CD4-positive, alpha-beta T cell (primary cell): ENCODE data around the gene IFNGR1. TPM values are rescaled to one million over a fixed set of nuclear protein-coding genes. Genes with fewer than 3 reads are reported as not detected.
"Not testable (repeated sequence)": the region's sequence is repeated elsewhere in the genome, so short reads cannot be mapped to it uniquely, and the experiment has no call there.

Experiments
- ATAC-seq: fragments of 200-7000 bp; cut with Tn5 transposase; one replicate; pipeline ENCODE4 v1.10.0; 2022; ENCODE audit warnings: mild to moderate bottlenecking; ENCODE audit not compliant: poor library complexity
- CTCF ChIA-PET: fragments of 350-600 bp; sonication (Branson Sonifier 250); formaldehyde crosslinking; loops from one replicate; lab custom pipeline; 2021; ENCODE audit warnings: antibody characterized with exemption, inconsistent platforms; lab: Charles Lee
- POLR2A ChIA-PET: fragments of 350-600 bp; sonication (Branson Sonifier 250); formaldehyde crosslinking; loops from one replicate; lab custom pipeline; 2021; ENCODE audit warnings: antibody characterized with exemption, inconsistent platforms; lab: Charles Lee
- DNase-seq, 14 experiments: peaks; one replicate each; pipeline ENCODE4 v3.0.0-alpha.2; 2013 to 2020; ENCODE audit warnings: mixed read lengths in 2 of 14
- H3K27ac ChIP-seq, 2 donors: one replicate each; pipeline versions ENCODE4 v1.5.1 to v1.7.0; 2013; ENCODE audit warnings: low read length in 2 of 2, low read depth in 1 of 2, mild to moderate bottlenecking in 1 of 2
- H3K27me3 ChIP-seq, 2 experiments: 1 replicate in 1 of 2; 2 replicates in 1 of 2; pipeline versions ENCODE4 v1.6.1 to v1.7.0; 2013; ENCODE audit warnings: low read length in 2 of 2, control low read depth in 1 of 2, mild to moderate bottlenecking in 1 of 2, moderate library complexity in 1 of 2; ENCODE audit not compliant: insufficient read depth in 2 of 2, control insufficient read depth in 1 of 2
- H3K36me3 ChIP-seq: one replicate; pipeline ENCODE4 v1.6.1; 2013; ENCODE audit warnings: low read length, control low read depth; ENCODE audit not compliant: insufficient read depth
- H3K4me1 ChIP-seq: one replicate; pipeline ENCODE4 v1.6.1; 2013; ENCODE audit warnings: low read length, control low read depth; ENCODE audit not compliant: insufficient read depth
- H3K4me3 ChIP-seq: one replicate; pipeline ENCODE4 v1.5.1; 2013; ENCODE audit warnings: mild to moderate bottlenecking, low read length, moderate library complexity
- H3K9me3 ChIP-seq, 2 experiments: 1 replicate in 1 of 2; 2 replicates in 1 of 2; pipeline versions ENCODE4 v1.6.1 to v1.7.0; 2013; ENCODE audit warnings: low read length in 2 of 2, mild to moderate bottlenecking in 2 of 2, control low read depth in 1 of 2, moderate library complexity in 1 of 2; ENCODE audit not compliant: control insufficient read depth in 1 of 2, insufficient read depth in 1 of 2
- H3K27ac Mint-ChIP-seq: one replicate; pipeline ENCODE4 v1.8.0; 2020; ENCODE audit warnings: mixed read lengths
- H3K27me3 Mint-ChIP-seq: one replicate; pipeline ENCODE4 v1.8.0; 2021; ENCODE audit warnings: mixed read lengths
- H3K36me3 Mint-ChIP-seq: one replicate; pipeline ENCODE4 v1.8.0; 2021; ENCODE audit warnings: low read depth, mixed read lengths
- H3K4me1 Mint-ChIP-seq: one replicate; pipeline ENCODE4 v1.8.0; 2021; ENCODE audit warnings: low read depth, mixed read lengths
- H3K4me3 Mint-ChIP-seq: one replicate; pipeline ENCODE4 v1.8.0; 2020; ENCODE audit warnings: mild to moderate bottlenecking, mixed read lengths
- H3K9me3 Mint-ChIP-seq: one replicate; pipeline ENCODE4 v1.8.0; 2020; ENCODE audit warnings: mixed read lengths
- CTCF ChIP-seq: fragments of 200-600 bp; IDR thresholded peaks from one replicate; pipeline ENCODE4 v1.8.0; 2022; ENCODE audit warnings: antibody characterized with exemption, mild to moderate bottlenecking
- intact Hi-C, 2 experiments: fragments of 100-400 bp; cut with DNase I in 1 of 2; cut with micrococcal nuclease in 1 of 2; formaldehyde crosslinking; loops; one replicate each; pipeline versions ENCODE4 v1.15.1 to v1.9.0; 2023 to 2025; cut with DNase I, micrococcal nuclease
- total RNA-seq, 174 experiments: library from RNA in 2 of 174; stranded (reverse) in 2 of 174; gene quantifications; one replicate each; pipeline ENCODE4 v1.2.3 and lab custom pipeline; 2021 to 2026

Gene IFNGR1
- total RNA-seq, 2 experiments from 2014 or later = 81.7 to 84.3 TPM

- Mint-ChIP-seq H3K27ac (no peak overlapping the region), H3K9me3 (peaks cover 18% of the 10 kb centered on the region), H3K36me3 (peaks cover 8% of the 10 kb centered on the region), H3K27me3 (peaks cover 9% of the 10 kb centered on the region), H3K4me3 (no peak overlapping the region), H3K4me1 (peaks cover 14% of the 10 kb centered on the region)
- Histone ChIP-seq H3K27ac (no peak overlapping the region), H3K27me3 (peaks cover 0 to 4% of the 10 kb centered on the region in 2 experiments), H3K4me3 (no peak overlapping the region), H3K9me3 (peaks cover 9 to 18% of the 10 kb centered on the region in 2 experiments), H3K36me3 (no peaks in the 10 kb centered on the region), H3K4me1 (peaks cover 6% of the 10 kb centered on the region)
- CTCF ChIA-PET = no interaction called here
- DNase-seq = peak in 3 of 14 experiments; percentile 36 to 57 (median 49)
- intact Hi-C loops = no loop called here
- POLR2A ChIA-PET = no interaction called here
- no peak for TF ChIP-seq CTCF
- ATAC-seq = no peak
Observed at GRCh38 chr6:137258170-137258569, 39.0 kb upstream of the IFNGR1 start.

GRCh38 chr6:137256350-137257103 is 37.3 kb upstream of the IFNGR1 start:
- H3K9me3 Mint-ChIP-seq = peaks cover 19% of the 10 kb centered on the region
- Histone ChIP-seq H3K27me3 (peaks cover 0 to 4% of the 10 kb centered on the region in 2 experiments), H3K27ac (no peak overlapping the region), H3K9me3 (peaks cover 9 to 18% of the 10 kb centered on the region in 2 experiments), H3K4me3 (no peak overlapping the region), H3K36me3 (no peaks in the 10 kb centered on the region), H3K4me1 (peaks cover 6% of the 10 kb centered on the region)
- peaks cover 6% of the 10 kb centered on the region for H3K4me1 Mint-ChIP-seq
- peaks cover 4% of the 10 kb centered on the region for H3K27me3 Mint-ChIP-seq
- ChIA-PET CTCF (no interaction called here), POLR2A (no interaction called here)
- intact Hi-C loops = no loop called here
- no peak overlapping the region for H3K27ac Mint-ChIP-seq
- no peak for TF ChIP-seq CTCF
- peaks cover 9% of the 10 kb centered on the region for H3K36me3 Mint-ChIP-seq
- no peak overlapping the region for H3K4me3 Mint-ChIP-seq
- ATAC-seq (no peak), DNase-seq (no peak)

GRCh38 chr6:137254966-137255365 is 35.8 kb upstream of the IFNGR1 start:
- Histone ChIP-seq H3K9me3 (peaks cover 9 to 18% of the 10 kb centered on the region in 2 experiments), H3K4me1 (no peaks in the 10 kb centered on the region), H3K27me3 (peaks cover 0 to 4% of the 10 kb centered on the region in 2 experiments), H3K4me3 (no peak overlapping the region), H3K27ac (no peak overlapping the region), H3K36me3 (no peaks in the 10 kb centered on the region)
- H3K36me3 Mint-ChIP-seq = peaks cover 9% of the 10 kb centered on the region
- ChIA-PET POLR2A (no interaction called here), CTCF (no interaction called here)
- intact Hi-C loops = no loop called here
- H3K4me1 Mint-ChIP-seq = no peaks in the 10 kb centered on the region
- peaks cover 4% of the 10 kb centered on the region for H3K27me3 Mint-ChIP-seq
- DNase-seq (no peak), ATAC-seq (no peak)
- H3K9me3 Mint-ChIP-seq = peaks cover 19% of the 10 kb centered on the region
- no peak overlapping the region for H3K4me3 Mint-ChIP-seq
- no peak for TF ChIP-seq CTCF
- H3K27ac Mint-ChIP-seq = no peak overlapping the region

GRCh38 chr6:137254430-137254829 is 35.2 kb upstream of the IFNGR1 start:
- H3K4me1 Mint-ChIP-seq, H3K4me3 Mint-ChIP-seq, H3K36me3 ChIP-seq, H3K4me1 ChIP-seq, POLR2A ChIA-PET, H3K27ac ChIP-seq, H3K27me3 ChIP-seq, DNase-seq, H3K27me3 Mint-ChIP-seq, CTCF ChIA-PET, H3K27ac Mint-ChIP-seq, intact Hi-C loops, ATAC-seq, H3K4me3 ChIP-seq, H3K36me3 Mint-ChIP-seq: not testable (repeated sequence)
- H3K9me3 ChIP-seq = peaks cover 9 to 18% of the 10 kb centered on the region in 2 experiments
- H3K9me3 Mint-ChIP-seq = peaks cover 19% of the 10 kb centered on the region
